ENCODE measurements around the gene TAF11L5.
"Not testable (repeated sequence)": the region's sequence is repeated elsewhere in the genome, so short reads cannot be mapped to it uniquely, and the experiment has no call there.

TAF11L5 gene

DNA sequence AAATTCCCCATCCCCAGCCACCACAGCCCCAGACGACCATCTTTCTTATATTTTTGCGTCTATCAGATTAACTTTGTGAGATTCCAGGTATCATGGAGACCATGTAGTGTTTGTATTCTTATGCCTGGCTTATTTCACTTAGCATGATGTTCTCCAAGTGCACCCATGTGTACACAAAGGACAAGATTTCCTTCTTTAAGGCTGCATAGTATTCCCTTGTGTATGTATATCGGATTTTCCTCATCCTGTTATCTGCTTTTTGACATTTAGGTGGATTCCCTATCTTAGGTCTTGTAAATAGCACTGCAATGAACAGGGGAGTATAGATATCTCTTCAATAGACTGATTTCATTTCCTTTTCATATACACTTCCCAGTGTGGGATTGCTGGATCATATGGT is 32.3 kb upstream of the TAF11L5 start:
- TF ChIP-seq, protein P1, sequence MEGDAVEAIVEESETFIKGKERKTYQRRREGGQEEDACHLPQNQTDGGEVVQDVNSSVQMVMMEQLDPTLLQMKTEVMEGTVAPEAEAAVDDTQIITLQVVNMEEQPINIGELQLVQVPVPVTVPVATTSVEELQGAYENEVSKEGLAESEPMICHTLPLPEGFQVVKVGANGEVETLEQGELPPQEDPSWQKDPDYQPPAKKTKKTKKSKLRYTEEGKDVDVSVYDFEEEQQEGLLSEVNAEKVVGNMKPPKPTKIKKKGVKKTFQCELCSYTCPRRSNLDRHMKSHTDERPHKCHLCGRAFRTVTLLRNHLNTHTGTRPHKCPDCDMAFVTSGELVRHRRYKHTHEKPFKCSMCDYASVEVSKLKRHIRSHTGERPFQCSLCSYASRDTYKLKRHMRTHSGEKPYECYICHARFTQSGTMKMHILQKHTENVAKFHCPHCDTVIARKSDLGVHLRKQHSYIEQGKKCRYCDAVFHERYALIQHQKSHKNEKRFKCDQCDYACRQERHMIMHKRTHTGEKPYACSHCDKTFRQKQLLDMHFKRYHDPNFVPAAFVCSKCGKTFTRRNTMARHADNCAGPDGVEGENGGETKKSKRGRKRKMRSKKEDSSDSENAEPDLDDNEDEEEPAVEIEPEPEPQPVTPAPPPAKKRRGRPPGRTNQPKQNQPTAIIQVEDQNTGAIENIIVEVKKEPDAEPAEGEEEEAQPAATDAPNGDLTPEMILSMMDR (IDR thresholded peaks at IDR 0.05; ENCODE audit: low read depth, low read length) = no peak
- DNase-seq (ENCODE audit: low read depth in 2 of 2) = no peak

DNA sequence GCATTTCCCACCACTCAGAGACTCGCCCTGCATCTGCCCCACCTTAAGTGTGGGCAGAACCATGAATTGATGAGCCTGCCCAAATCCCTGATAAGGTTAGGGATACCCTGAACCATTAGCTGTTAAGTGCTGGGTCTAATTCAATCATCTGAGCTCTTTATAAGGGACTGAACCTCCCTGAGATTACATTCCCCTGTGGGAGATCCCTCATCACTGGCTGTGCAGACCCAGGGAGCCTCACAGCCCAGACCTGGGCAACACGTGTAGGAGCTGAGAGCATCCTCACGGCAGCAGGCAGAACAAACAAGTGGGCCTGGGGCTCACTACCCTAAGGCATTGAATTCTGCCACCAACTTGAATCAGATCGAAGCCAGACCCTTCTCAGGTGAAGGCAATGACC is 27.6 kb upstream of the TAF11L5 start:
- DNase-seq (ENCODE audit: low read depth in 2 of 2) = no peak
- H3K4me3 ChIP-seq (replicated peaks in 1 of 2; ENCODE audit: low read depth in 2 of 2, low read length in 2 of 2) = no peak overlapping the region
- TF ChIP-seq, protein P1 (IDR thresholded peaks at IDR 0.05; ENCODE audit: low read depth, low read length) = no peak

More for the DNA sequence above, 32.3 kb upstream of the TAF11L5 start:
- no peak overlapping the region for H3K4me3 ChIP-seq (replicated peaks in 1 of 2; ENCODE audit: low read depth in 2 of 2, low read length in 2 of 2)

DNA sequence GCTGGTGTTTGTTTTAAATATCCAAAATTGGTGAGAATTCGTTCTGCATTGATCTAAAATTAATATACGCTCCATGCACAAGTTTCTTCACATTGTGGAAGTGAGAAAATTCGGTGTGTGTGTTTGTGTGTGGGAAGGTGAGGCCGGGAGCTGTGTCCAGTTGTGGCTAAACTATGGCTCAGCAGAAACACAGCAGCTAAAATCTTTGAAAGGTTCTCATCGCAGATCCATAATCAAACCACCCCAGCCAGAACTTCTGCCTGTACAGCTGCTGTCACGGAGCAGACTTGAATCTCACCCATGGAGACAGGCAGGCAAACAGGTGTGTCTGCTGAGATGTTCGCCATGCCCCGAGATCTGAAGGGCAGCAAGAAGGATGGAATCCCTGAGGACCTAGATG is 27.1 kb upstream of the TAF11L5 start, which contains the start of gene TAF11L2:
TAF11L2 (plus strand) TSS at position 301 of the 400 bp plus-strand sequence.
- not testable (repeated sequence) for H3K4me3 ChIP-seq (replicated peaks in 1 of 2; ENCODE audit: low read depth in 2 of 2, low read length in 2 of 2); DNase-seq (ENCODE audit: low read depth in 2 of 2)

DNA sequence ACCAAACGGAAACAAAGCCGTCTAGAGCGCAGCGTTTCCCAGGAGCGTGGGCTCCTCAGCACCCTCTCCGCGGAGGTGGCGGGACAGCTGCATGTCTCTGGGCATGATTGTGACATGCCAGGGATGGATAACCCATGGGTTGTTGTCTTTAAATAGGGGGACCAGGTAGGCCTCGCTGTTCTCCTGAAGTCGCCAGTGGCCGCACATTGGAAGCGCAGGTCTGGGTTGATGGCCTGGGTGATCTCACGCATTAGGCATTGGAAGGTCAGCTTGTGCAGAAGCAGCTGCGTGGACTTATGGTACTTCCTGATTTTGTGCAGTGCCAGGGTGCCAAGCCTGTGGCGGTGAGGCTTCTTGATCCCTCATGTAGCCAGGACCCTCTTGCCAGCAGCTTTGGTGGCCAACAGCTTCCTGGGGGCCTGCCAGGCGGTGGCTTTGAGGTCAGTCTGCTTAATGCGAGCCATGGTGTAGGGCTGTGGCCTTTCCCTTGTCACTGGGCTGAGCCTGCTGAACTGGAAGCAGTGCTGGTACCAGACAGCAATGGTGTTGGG is 13.2 kb upstream of the TAF11L5 start:
- no peak for DNase-seq (ENCODE audit: low read depth in 2 of 2)
- TF ChIP-seq, protein P1 (IDR thresholded peaks at IDR 0.05; ENCODE audit: low read depth, low read length) = no peak
- no peak overlapping the region for H3K4me3 ChIP-seq (replicated peaks in 1 of 2; ENCODE audit: low read depth in 2 of 2, low read length in 2 of 2)

DNA sequence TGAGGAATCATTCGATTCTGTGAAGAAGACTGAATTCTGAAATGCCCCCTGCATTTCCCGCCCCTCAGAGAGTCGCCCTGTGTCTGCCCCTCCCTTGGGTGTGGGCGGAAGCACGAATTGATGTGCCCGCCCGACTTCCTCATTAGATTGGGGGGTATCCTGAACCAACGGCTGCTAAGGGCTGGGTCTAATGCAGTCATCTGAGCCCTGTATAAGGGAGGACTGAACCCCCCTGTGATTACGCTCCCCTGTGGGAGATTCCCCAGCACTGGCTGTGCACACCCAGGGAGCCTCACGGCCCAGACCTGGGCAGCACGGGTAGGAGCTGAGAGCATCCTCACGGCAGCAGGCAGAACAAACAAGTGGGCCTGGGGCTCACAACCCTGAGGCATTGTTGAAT is 7.5 kb upstream of the TAF11L5 start:
- H3K4me3 ChIP-seq (replicated peaks in 1 of 2; ENCODE audit: low read depth in 2 of 2, low read length in 2 of 2); DNase-seq (ENCODE audit: low read depth in 2 of 2): not testable (repeated sequence)

DNA sequence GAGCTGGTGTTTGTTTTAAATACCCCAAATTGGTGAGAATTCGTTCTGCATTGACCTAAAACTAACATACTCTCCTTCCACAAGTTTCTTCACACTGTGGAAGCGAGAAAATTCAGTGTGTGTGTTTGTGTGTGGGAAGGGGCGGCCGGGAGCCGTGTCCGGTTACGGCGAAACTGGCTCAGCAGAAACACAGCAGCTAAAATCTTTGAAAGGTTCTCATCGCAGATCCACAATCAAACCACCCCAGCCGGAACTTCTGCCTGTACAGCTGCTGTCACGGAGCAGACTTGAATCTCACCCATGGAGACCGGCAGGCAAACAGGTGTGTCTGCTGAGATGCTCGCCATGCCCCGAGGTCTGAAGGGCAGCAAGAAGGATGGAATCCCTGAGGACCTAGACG is 7.0 kb upstream of the TAF11L5 start, which contains the start of gene TAF11L3:
TAF11L3 (plus strand) TSS at position 301 of the 400 bp plus-strand sequence.
- DNase-seq (ENCODE audit: low read depth in 2 of 2); H3K4me3 ChIP-seq (replicated peaks in 1 of 2; ENCODE audit: low read depth in 2 of 2, low read length in 2 of 2): not testable (repeated sequence)

DNA sequence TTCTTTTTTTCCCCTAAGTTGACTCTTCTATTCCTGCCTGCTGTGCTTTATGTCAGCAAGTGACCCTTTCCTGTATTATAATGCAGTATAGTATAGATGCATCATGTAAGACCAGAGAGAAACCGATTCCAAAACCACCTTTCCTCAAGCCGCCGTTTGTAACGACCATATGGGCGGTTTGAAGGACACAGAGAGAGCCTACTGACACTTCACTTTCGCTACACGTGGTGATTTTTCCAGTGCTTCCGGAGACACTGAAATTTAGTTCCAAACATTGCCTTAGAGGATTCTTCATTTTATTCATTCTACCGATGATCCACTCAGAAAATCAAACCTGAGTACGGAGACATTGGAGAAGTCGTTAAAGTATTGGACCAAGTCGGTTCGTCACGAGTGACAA is 5.5 kb upstream of the TAF11L5 start:
- DNase-seq (ENCODE audit: low read depth in 2 of 2) = not testable (repeated sequence)

DNA sequence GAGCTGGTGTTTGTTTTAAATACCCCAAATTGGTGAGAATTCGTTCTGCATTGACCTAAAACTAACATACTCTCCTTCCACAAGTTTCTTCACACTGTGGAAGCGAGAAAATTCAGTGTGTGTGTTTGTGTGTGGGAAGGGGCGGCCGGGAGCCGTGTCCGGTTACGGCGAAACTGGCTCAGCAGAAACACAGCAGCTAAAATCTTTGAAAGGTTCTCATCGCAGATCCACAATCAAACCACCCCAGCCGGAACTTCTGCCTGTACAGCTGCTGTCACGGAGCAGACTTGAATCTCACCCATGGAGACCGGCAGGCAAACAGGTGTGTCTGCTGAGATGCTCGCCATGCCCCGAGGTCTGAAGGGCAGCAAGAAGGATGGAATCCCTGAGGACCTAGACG is 3.5 kb upstream of the TAF11L5 start, which contains the start of gene TAF11L4:
TAF11L4 (plus strand) TSS at position 301 of the 400 bp plus-strand sequence.
- DNase-seq (ENCODE audit: low read depth in 2 of 2); H3K4me3 ChIP-seq (replicated peaks in 1 of 2; ENCODE audit: low read depth in 2 of 2, low read length in 2 of 2): not testable (repeated sequence)

More for the DNA sequence above, 5.5 kb upstream of the TAF11L5 start:
- H3K4me3 ChIP-seq (replicated peaks in 1 of 2; ENCODE audit: low read depth in 2 of 2, low read length in 2 of 2) = not testable (repeated sequence)

DNA sequence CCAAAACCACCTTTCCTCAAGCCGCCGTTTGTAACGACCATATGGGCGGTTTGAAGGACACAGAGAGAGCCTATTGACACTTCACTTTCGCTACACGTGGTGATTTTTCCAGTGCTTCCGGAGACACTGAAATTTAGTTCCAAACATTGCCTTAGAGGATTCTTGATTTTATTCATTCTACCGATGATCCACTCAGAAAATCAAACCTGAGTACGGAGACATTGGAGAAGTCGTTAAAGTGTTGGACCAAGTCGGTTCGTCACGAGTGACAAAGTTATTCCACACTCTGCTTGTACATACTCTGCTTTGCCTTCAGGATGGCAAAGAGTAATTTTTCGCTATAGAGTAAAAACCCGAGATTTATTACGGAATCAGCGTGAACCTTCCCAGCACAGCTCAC is 1.5 kb downstream of the TAF11L5 start:
- DNase-seq (ENCODE audit: low read depth in 2 of 2) = peak; percentile 0 to 5
- not testable (repeated sequence) for H3K4me3 ChIP-seq (replicated peaks in 1 of 2; ENCODE audit: low read depth in 2 of 2, low read length in 2 of 2)

DNA sequence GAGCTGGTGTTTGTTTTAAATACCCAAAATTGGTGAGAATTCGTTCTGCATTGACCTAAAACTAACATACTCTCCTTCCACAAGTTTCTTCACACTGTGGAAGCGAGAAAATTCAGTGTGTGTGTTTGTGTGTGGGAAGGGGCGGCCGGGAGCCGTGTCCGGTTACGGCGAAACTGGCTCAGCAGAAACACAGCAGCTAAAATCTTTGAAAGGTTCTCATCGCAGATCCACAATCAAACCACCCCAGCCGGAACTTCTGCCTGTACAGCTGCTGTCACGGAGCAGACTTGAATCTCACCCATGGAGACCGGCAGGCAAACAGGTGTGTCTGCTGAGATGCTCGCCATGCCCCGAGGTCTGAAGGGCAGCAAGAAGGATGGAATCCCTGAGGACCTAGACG is 3.3 kb downstream of the TAF11L5 start, which contains the start of gene TAF11L6:
TAF11L6 (plus strand) TSS at position 301 of the 400 bp plus-strand sequence.
- H3K4me3 ChIP-seq (replicated peaks in 1 of 2; ENCODE audit: low read depth in 2 of 2, low read length in 2 of 2) = not testable (repeated sequence)

More for the DNA sequence above, 3.3 kb downstream of the TAF11L5 start, which contains the start of gene TAF11L6:
- DNase-seq (ENCODE audit: low read depth in 2 of 2) = not testable (repeated sequence)

Measured in cardiac fibroblast (primary cell).